Lower leg skin (tissue), 4 donors: Measurements from ENCODE around the gene NTM. TPM values are rescaled to one million over a fixed set of nuclear protein-coding genes. Genes with fewer than 3 reads are reported as not detected.

Source experiments
- DNase-seq, 2 donors: peaks; one replicate each; pipeline ENCODE4 v3.0.0-alpha.2; 2019; ENCODE audit warnings: low spot score in 2 of 2
- H3K4me3 ChIP-seq: fragments of 200-600 bp; sonication (generic); 2 replicates; pipeline ENCODE4 v1.5.1; 2017; ENCODE audit warnings: mild to moderate bottlenecking, low read depth; ENCODE audit not compliant: poor library complexity, severe bottlenecking
- POLR2A ChIP-seq, 2 donors: fragments of 450-650 bp; IDR thresholded peaks; one replicate each; pipeline ENCODE4 v1.6.1; 2016 to 2017; ENCODE audit warnings: antibody characterized with exemption in 2 of 2, mild to moderate bottlenecking in 1 of 2, moderate library complexity in 1 of 2
- WGBS, 2 donors: methylation state at CpG; one replicate each; pipeline ENCODE4 v1.1.5; 2018; 5-methylcytosine and 5-hydroxymethylcytosine counted together
- intact Hi-C: fragments of 100-400 bp; cut with DNase I; formaldehyde crosslinking; loops from one replicate; pipeline ENCODE4 v1.15.0; 2023; ENCODE audit warnings: low total_unique reads
- total RNA-seq, 4 donors: library from RNA; depleted of rRNA; stranded (reverse); fragments of >200 nt; gene quantifications; one replicate each; pipeline ENCODE4 v1.1.0, GENCODE V29; 2016
- TF ChIP-seq, protein P1 (sequence below), 3 donors: fragments of 450-650 bp; IDR thresholded peaks; one replicate each; pipeline ENCODE4 v1.5.1; 2016; ENCODE audit warnings: antibody characterized with exemption in 3 of 3, mild to moderate bottlenecking in 3 of 3, moderate library complexity in 2 of 3

The NTM gene
- total RNA-seq, 4 donors from 2014 or later = 2.8 to 5.7 (median 4.9) TPM

DNA sequence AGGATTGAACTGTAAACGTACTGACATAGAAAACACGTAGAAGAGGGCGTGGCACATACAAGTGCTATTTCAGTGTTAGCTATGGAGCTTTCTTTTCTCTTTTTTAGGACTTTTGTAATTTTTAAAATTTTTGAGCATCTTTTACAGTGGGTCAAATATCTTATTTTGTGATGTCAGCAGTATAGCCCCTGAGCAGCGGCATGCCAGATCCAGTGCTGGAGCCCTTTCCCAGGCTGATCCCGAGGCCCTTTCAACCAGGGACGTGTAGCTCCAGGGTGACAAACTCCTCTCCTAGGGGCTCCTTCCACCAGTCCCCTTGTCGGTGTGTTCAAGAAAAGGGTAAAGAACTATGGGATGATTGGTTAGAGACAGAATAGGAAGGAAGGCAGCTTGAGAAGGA lies 777.0 kb downstream of the NTM start:
- TF ChIP-seq POLR2A (IDR thresholded peaks at IDR 0.05) = no peak
- TF ChIP-seq, protein P1, sequence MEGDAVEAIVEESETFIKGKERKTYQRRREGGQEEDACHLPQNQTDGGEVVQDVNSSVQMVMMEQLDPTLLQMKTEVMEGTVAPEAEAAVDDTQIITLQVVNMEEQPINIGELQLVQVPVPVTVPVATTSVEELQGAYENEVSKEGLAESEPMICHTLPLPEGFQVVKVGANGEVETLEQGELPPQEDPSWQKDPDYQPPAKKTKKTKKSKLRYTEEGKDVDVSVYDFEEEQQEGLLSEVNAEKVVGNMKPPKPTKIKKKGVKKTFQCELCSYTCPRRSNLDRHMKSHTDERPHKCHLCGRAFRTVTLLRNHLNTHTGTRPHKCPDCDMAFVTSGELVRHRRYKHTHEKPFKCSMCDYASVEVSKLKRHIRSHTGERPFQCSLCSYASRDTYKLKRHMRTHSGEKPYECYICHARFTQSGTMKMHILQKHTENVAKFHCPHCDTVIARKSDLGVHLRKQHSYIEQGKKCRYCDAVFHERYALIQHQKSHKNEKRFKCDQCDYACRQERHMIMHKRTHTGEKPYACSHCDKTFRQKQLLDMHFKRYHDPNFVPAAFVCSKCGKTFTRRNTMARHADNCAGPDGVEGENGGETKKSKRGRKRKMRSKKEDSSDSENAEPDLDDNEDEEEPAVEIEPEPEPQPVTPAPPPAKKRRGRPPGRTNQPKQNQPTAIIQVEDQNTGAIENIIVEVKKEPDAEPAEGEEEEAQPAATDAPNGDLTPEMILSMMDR (IDR thresholded peaks at IDR 0.05) = no peak
- 83 to 89% methylated on average over 7 of the region's 7 CpGs for WGBS, 2 donors
- H3K4me3 ChIP-seq = no peak overlapping the region
- DNase-seq = no peak
- intact Hi-C loops = no loop called here

DNA sequence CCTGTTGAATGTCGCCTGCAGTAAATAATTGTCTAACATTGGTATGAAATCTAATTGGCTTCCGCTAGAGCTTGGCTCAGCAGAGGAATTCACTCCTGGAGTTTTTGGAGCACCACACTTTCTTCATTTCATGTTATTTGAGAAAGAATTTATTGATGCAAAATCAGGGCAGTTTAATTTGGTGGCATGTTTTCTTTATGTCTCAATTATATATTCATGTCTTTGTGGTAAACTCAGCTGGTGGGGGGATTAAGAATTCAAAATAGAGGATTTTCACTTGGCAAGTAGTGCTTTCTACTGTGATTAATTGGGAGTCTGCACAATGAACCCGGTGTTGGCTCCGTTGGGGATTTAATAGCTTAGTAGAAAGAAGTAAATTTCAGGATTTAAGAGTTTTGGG lies 784.4 kb downstream of the NTM start:
- WGBS, 2 donors = 41 to 55% methylated on average over 4 of the region's 4 CpGs
- H3K4me3 ChIP-seq = no peak overlapping the region
- intact Hi-C loops = no loop called here
- TF ChIP-seq, protein P1 (IDR thresholded peaks at IDR 0.05) = no peak
- no peak for TF ChIP-seq POLR2A (IDR thresholded peaks at IDR 0.05)
- DNase-seq = no peak

DNA sequence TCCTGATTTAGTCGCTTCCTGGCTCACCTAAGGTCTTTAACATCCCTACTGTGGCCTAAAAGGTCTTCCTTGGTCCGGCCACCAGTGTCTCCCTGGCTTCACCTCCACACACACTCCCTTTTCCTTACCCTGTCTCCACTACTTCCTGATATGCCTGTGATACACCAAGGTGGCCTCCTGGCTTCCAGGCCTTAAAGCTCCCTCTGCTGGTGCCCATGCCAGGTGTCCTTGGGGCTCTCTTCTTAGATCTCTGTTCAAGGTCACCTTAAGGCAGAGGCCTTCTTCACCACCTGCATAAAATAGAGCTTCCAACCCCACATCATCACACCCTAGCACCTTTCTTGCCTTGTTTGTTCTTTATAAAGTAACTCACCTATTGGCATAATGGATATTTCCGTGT lies 787.7 kb downstream of the NTM start:
- H3K4me3 ChIP-seq = no peak overlapping the region
- intact Hi-C loops = no loop called here
- no peak for DNase-seq
- TF ChIP-seq, protein P1 (IDR thresholded peaks at IDR 0.05) = no peak
- no peak for TF ChIP-seq POLR2A (IDR thresholded peaks at IDR 0.05)
- 86 to 91% methylated on average over 3 of the region's 3 CpGs for WGBS, 2 donors

DNA sequence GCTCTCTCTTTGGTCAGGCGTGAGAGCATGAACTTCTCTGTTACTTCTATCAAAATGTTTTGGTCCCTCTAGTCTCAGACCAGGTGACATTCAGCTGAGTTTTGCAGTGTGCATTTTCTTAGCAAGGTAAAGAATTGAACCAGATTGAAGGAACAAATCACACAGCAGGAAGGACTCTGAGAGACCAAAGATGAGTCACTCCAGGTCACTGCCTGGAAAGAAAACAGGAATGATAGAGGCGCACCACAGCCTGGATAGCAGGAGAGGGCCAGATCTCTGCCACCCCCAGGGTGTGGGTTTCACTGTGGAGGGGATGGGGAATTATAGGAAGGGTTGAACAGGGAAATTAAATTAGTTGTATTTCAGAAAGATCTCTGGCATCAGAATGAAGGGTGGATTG lies 788.3 kb downstream of the NTM start:
- intact Hi-C loops = no loop called here
- no peak for TF ChIP-seq POLR2A (IDR thresholded peaks at IDR 0.05)
- TF ChIP-seq, protein P1 (IDR thresholded peaks at IDR 0.05) = no peak
- DNase-seq = no peak
- WGBS, 2 donors = 93 to 94% methylated on average over 2 of the region's 2 CpGs
- H3K4me3 ChIP-seq = no peak overlapping the region

DNA sequence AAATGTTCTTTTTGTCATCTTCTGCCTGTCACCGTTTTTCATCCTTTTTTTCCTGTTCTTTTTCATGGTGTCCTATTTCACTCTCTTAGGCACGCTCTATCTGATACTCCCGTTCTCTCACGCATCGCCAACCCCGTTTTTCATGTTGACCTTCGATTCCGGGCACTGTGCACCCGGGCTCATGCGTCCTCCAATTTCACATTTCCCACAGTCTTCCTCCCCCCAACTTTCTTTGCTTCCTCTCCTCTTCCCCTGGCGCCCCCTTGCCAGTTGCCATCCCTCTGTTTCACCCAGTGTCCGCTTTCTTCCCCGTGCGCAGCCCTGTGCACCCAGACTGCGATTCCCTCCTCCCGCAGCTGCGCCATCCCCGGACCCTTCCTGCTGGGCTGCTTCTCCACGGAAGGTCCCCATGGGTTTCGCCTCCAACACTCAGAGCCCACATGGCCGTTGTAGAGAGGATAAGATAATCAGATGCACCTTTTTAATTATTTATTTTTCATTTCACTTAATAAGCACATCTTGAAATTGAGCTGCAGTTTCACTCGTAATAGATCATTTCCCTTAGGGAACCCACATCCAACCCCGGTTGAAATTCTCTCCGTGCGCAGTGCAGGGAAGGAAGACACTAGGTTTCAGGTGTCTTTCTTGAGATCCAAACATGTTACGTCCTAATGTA lies 791.1 kb downstream of the NTM start:
- 86 to 92% methylated on average over 26 of the region's 26 CpGs for WGBS, 2 donors
- no peak overlapping the region for H3K4me3 ChIP-seq
- intact Hi-C loops = no loop called here
- no peak for TF ChIP-seq POLR2A (IDR thresholded peaks at IDR 0.05)
- TF ChIP-seq, protein P1 (IDR thresholded peaks at IDR 0.05) = no peak
- no peak for DNase-seq
